Activated CD4-positive, alpha-beta T cell treated with anti-CD3 and anti-CD28 coated beads, Interleukin-2, amount 50 U/mL, for 1 hour (primary cell): ENCODE results near the gene IP6K3.

Experiments used
- DNase-seq: peaks from one replicate; pipeline ENCODE4 v3.0.0-alpha.2; 2020

The IP6K3 gene

GRCh38 chr6:33746651-33747100 lies at the start of gene IP6K3:
Gene IP6K3, minus strand, starts transcription at chr6:33746905. Its CDS starts 11,429 bp downstream, at chr6:33735476.
- no peak for DNase-seq

- no peak for DNase-seq
These were observed 48.4 kb upstream of the IP6K3 start for GRCh38 chr6:33794910-33795623.

GRCh38 chr6:33792981-33793380 lies 46.3 kb upstream of the IP6K3 start:
- DNase-seq = no peak

GRCh38 chr6:33791620-33792019 lies 44.9 kb upstream of the IP6K3 start:
- DNase-seq = no peak

GRCh38 chr6:33790910-33791309 lies 44.2 kb upstream of the IP6K3 start:
- no peak for DNase-seq

- no peak for DNase-seq
These were observed 43.7 kb upstream of the IP6K3 start for GRCh38 chr6:33790379-33790778.

GRCh38 chr6:33789550-33789895 lies 42.8 kb upstream of the IP6K3 start:
- DNase-seq = no peak

- DNase-seq = peak; percentile 92
These were observed 42.2 kb upstream of the IP6K3 start, which contains the start of gene LEMD2 for GRCh38 chr6:33788694-33789549. Gene LEMD2, minus strand, starts transcription at chr6:33789130. Its CDS starts 14 bp downstream, at chr6:33789116.

- peak; percentile 38 for DNase-seq
These were observed 41.4 kb upstream of the IP6K3 start for GRCh38 chr6:33787954-33788693.

GRCh38 chr6:33787346-33787953 lies 40.7 kb upstream of the IP6K3 start:
- DNase-seq = no peak

- DNase-seq = no peak
These were observed 40.0 kb upstream of the IP6K3 start for GRCh38 chr6:33786736-33787135.

- no peak for DNase-seq
These were observed 39.1 kb upstream of the IP6K3 start for GRCh38 chr6:33785778-33786177.

- no peak for DNase-seq
These were observed 38.1 kb upstream of the IP6K3 start for GRCh38 chr6:33784787-33785186.

GRCh38 chr6:33783781-33784520 lies 37.2 kb upstream of the IP6K3 start:
- DNase-seq = no peak

GRCh38 chr6:33782561-33782960 lies 35.9 kb upstream of the IP6K3 start:
- no peak for DNase-seq

GRCh38 chr6:33781131-33781975 lies 34.6 kb upstream of the IP6K3 start:
- DNase-seq = no peak

- DNase-seq = no peak
These were observed 33.2 kb upstream of the IP6K3 start for GRCh38 chr6:33779895-33780294.

GRCh38 chr6:33779290-33779689 lies 32.6 kb upstream of the IP6K3 start:
- no peak for DNase-seq

- no peak for DNase-seq
These were observed 31.9 kb upstream of the IP6K3 start for GRCh38 chr6:33778444-33779121.
